PC-3 (cell line): ENCODE measurements around the gene HOMER3. TPM values are rescaled to one million over a fixed set of nuclear protein-coding genes. Genes with fewer than 3 reads are reported as not detected.

Experiments
- ATAC-seq: fragments of 200-7000 bp; cut with Tn5 transposase; 2 replicates; pipeline ENCODE4 v1.9.1; 2020; ENCODE audit warnings: mild to moderate bottlenecking, moderate library complexity
- BruUV-seq: library from RNA; stranded (reverse); fragments of 400-500 nt; replicated peaks from 2 replicates; lab custom pipeline; 2021; lab: Mats Ljungman, UMichigan
- CTCF ChIA-PET: fragments of 300-600 bp; sonication (Branson Sonifier 250); formaldehyde crosslinking; loops from one replicate; lab custom pipeline; 2022; ENCODE audit warnings: antibody characterized with exemption; lab: Charles Lee
- POLR2A ChIA-PET: fragments of 300-600 bp; sonication (Branson Sonifier 250); formaldehyde crosslinking; loops from one replicate; lab custom pipeline; 2022; ENCODE audit warnings: antibody characterized with exemption; ENCODE audit not compliant: unreplicated experiment; lab: Charles Lee
- DNase-seq: peaks from one replicate; pipeline ENCODE4 v3.0.0-alpha.2; 2015
- H2AFZ ChIP-seq: fragments of 300-600 bp; sonication (generic); 2 replicates; pipeline ENCODE4 v1.6.0; 2016; ENCODE audit warnings: antibody characterized with exemption, low read length
- H3F3A ChIP-seq: fragments of 300-600 bp; sonication (generic); one replicate; pipeline ENCODE4 v1.6.0; 2017; ENCODE audit warnings: antibody characterized with exemption, low read length, control low read depth, mild to moderate bottlenecking; ENCODE audit not compliant: unreplicated experiment
- H3K27ac ChIP-seq: fragments of 300-600 bp; sonication (generic); 2 replicates; pipeline ENCODE4 v1.5.1; 2016; ENCODE audit warnings: mild to moderate bottlenecking, low read length
- H3K27me3 ChIP-seq: fragments of 300-600 bp; sonication (generic); 2 replicates; pipeline ENCODE4 v1.6.1; 2016; ENCODE audit warnings: low read length, mixed read lengths
- H3K36me3 ChIP-seq: fragments of 300-600 bp; sonication (generic); 2 replicates; pipeline ENCODE4 v1.6.1; 2016; ENCODE audit warnings: low read depth, mixed run types, low read length, mixed read lengths
- H3K4me1 ChIP-seq: fragments of 300-600 bp; sonication (generic); 2 replicates; pipeline ENCODE4 v1.5.1; 2016; ENCODE audit warnings: low read length; ENCODE audit not compliant: insufficient read depth
- H3K4me2 ChIP-seq: fragments of 300-600 bp; sonication (generic); 2 replicates; pipeline ENCODE4 v1.6.0; 2016; ENCODE audit warnings: low read length
- H3K4me3 ChIP-seq: fragments of 300-600 bp; sonication (generic); 2 replicates; pipeline ENCODE4 v1.5.1; 2016; ENCODE audit warnings: mild to moderate bottlenecking, low read length, mixed read lengths
- H3K79me2 ChIP-seq: fragments of 300-600 bp; sonication (generic); 2 replicates; pipeline ENCODE4 v1.6.1; 2017; ENCODE audit warnings: low read length, mixed read lengths
- H3K9ac ChIP-seq: fragments of 300-600 bp; sonication (generic); 2 replicates; pipeline ENCODE4 v1.6.0; 2016; ENCODE audit warnings: mild to moderate bottlenecking, low read length
- H3K9me2 ChIP-seq: fragments of 300-600 bp; sonication (generic); replicated peaks from 2 replicates; pipeline ENCODE4 v1.6.1; 2016; ENCODE audit warnings: mixed run types, low read length, mixed read lengths
- H3K9me3 ChIP-seq: fragments of 300-600 bp; sonication (generic); 2 replicates; pipeline ENCODE4 v1.6.1; 2016; ENCODE audit warnings: low read length, mixed read lengths
- H4K20me1 ChIP-seq: fragments of 300-600 bp; sonication (generic); 2 replicates; pipeline ENCODE4 v1.6.1; 2016; ENCODE audit warnings: low read length, mixed read lengths
- CTCF ChIP-seq: fragments of 300-600 bp; sonication (generic); conservative IDR thresholded peaks from 2 replicates; pipeline ENCODE4 v1.5.1; 2017; ENCODE audit warnings: antibody characterized with exemption, low read depth, mild to moderate bottlenecking, low read length
- EZH2 ChIP-seq: fragments of 300-600 bp; sonication (generic); IDR thresholded peaks from one replicate; pipeline ENCODE4 v1.6.1; 2017; ENCODE audit warnings: antibody characterized with exemption, mild to moderate bottlenecking, low read length; ENCODE audit not compliant: unreplicated experiment
- EZH2phosphoT487 ChIP-seq: fragments of 300-600 bp; sonication (generic); IDR thresholded peaks from 2 replicates; pipeline ENCODE4 v1.6.1; 2018; ENCODE audit warnings: mild to moderate bottlenecking, antibody characterized with exemption, low read length, borderline replicate concordance
- intact Hi-C: fragments of 100-400 bp; cut with micrococcal nuclease; formaldehyde crosslinking; loops from 2 replicates; pipeline ENCODE4 v1.9.0; 2023
- total RNA-seq: library from RNA; depleted of rRNA; stranded (reverse); fragments of >200 nt; gene quantifications from 2 replicates; pipeline ENCODE4 v1.2.3, GENCODE V29; 2014

HOMER3 gene
- total RNA-seq, 1 experiment from 2014 or later, result 118 TPM

DNA sequence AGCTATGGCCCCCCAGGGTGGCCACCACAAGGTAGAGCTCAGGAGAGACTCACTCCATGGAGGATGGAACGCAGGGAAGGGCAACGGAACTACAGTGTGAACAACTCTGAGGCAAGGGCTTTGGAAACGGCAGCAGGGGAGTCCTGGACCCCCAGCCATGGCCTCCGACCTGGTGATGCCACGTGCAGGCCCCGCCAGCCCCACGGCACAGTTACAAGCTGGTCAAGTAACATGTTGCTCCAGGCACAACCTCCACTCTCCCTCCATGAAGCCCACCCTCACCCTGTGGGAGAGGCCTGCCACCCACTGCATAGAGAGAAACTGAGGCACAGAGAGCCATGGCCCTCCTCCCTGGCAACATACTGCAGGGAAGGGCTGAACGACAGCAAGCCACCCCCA lies 36.0 kb downstream of the HOMER3 start:
- H3K9ac ChIP-seq, result no peak overlapping the region
- H3K27me3 ChIP-seq, result no peaks in the 10 kb centered on the region
- H3K4me2 ChIP-seq, result no peak overlapping the region
- TF ChIP-seq EZH2 (no peak), EZH2phosphoT487 (no peak), CTCF (no peak)
- H3K36me3 ChIP-seq, result peaks cover 11% of the 10 kb centered on the region; the same call in 1 of the 2 replicates
- H2AFZ ChIP-seq, result no peak overlapping the region
- no peaks in the 10 kb centered on the region for H3K9me3 ChIP-seq
- H3K9me2 ChIP-seq, result no peaks in the 10 kb centered on the region
- H3F3A ChIP-seq, result no peaks in the 10 kb centered on the region
- H3K27ac ChIP-seq, result no peak overlapping the region
- H3K79me2 ChIP-seq, result no peaks in the 10 kb centered on the region
- ChIA-PET CTCF (no interaction called here), POLR2A (no interaction called here)
- BruUV-seq, result no TSS peak
- H4K20me1 ChIP-seq, result no peaks in the 10 kb centered on the region
- DNase-seq (no peak), ATAC-seq (no peak)
- no peak overlapping the region for H3K4me3 ChIP-seq
- no peaks in the 10 kb centered on the region for H3K4me1 ChIP-seq
- intact Hi-C loops, result no loop called here

- Histone ChIP-seq H3K9ac (no peak overlapping the region), H3K36me3 (peaks cover 7% of the 10 kb centered on the region; the same call in 1 of the 2 replicates), H3K4me2 (no peak overlapping the region), H3K9me2 (no peaks in the 10 kb centered on the region), H3K4me3 (no peak overlapping the region), H3K4me1 (no peaks in the 10 kb centered on the region), H3K27ac (no peak overlapping the region), H3F3A (no peaks in the 10 kb centered on the region), H2AFZ (no peak overlapping the region), H3K27me3 (no peaks in the 10 kb centered on the region), H3K9me3 (no peaks in the 10 kb centered on the region), H3K79me2 (no peaks in the 10 kb centered on the region), H4K20me1 (no peaks in the 10 kb centered on the region)
- no peak for TF ChIP-seq CTCF
- TF ChIP-seq EZH2phosphoT487, result no peak
- TF ChIP-seq EZH2, result no peak
- intact Hi-C loops, result no loop called here
- BruUV-seq, result no TSS peak
- POLR2A ChIA-PET, result no interaction called here
- ATAC-seq (no peak), DNase-seq (no peak)
- CTCF ChIA-PET, result no interaction called here
These were observed 36.5 kb downstream of the HOMER3 start for GRCh38 chr19:18904334-18905057.
